ENCODE data around the gene TIMMDC1. TPM values are rescaled to one million over a fixed set of nuclear protein-coding genes. Genes with fewer than 3 reads are reported as not detected.

The TIMMDC1 gene
- total RNA-seq, 1 experiment from 2014 or later: 74.0 TPM

DNA sequence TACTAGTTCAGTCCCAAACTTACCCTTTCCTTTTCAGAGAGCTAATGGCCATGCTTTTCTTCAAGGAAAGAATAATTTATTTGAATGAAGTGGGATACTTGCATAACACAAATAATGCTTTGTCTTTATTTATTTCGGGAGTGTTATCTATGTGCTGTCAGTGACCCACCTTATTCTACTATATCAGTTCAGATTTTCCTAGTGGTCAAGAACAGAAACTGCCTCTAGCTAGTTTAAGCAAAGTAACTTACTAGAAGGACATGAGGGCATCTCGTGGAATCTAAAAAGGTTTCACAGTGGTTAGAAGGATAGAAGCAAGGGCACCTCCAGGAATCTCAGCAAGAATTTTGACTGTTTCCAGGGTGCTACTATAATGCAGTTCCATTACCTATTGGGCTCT, 3.8 kb upstream of the TIMMDC1 start:
- Histone ChIP-seq H3K9me3 (replicated peaks) (no peaks in the 10 kb centered on the region), H3K27ac (no peak overlapping the region), H3K36me3 (peaks cover 10% of the 10 kb centered on the region), H3K27me3 (no peaks in the 10 kb centered on the region), H3K4me3 (no peak overlapping the region), H3K4me1 (peaks cover 2% of the 10 kb centered on the region; the same call in 1 of the 2 replicates)
- no peak for DNase-seq

- peak; percentile 16 to 34 for DNase-seq
- no peaks in the 10 kb centered on the region for H3K9me3 ChIP-seq (replicated peaks)
- no peaks in the 10 kb centered on the region for H3K27me3 ChIP-seq
- peak overlapping the region; percentile 84 for H3K4me3 ChIP-seq
- H3K4me1 ChIP-seq: peaks cover 4% of the 10 kb centered on the region; the same call in 1 of the 2 replicates
- H3K27ac ChIP-seq: peak overlapping the region; percentile 74
- H3K36me3 ChIP-seq: no peaks in the 10 kb centered on the region
These were observed 544 bp upstream of the TIMMDC1 start for GRCh38 chr3:119497820-119498185.

- Histone ChIP-seq H3K36me3 (peaks cover 13% of the 10 kb centered on the region), H3K4me3 (no peak overlapping the region), H3K27ac (no peak overlapping the region)
These were observed 1.9 kb downstream of the TIMMDC1 start for GRCh38 chr3:119500265-119500664.

GRCh38 chr3:119500901-119501300, 2.6 kb downstream of the TIMMDC1 start:
- DNase-seq: no peak
- no peaks in the 10 kb centered on the region for H3K27me3 ChIP-seq
- H3K4me3 ChIP-seq: no peak overlapping the region
- H3K36me3 ChIP-seq: peaks cover 17% of the 10 kb centered on the region
- H3K27ac ChIP-seq: no peak overlapping the region
- H3K4me1 ChIP-seq: peaks cover 4% of the 10 kb centered on the region; the same call in 1 of the 2 replicates
- no peaks in the 10 kb centered on the region for H3K9me3 ChIP-seq (replicated peaks)

More at GRCh38 chr3:119500265-119500664, 1.9 kb downstream of the TIMMDC1 start:
- H3K4me1 ChIP-seq: peaks cover 4% of the 10 kb centered on the region; the same call in 1 of the 2 replicates
- H3K9me3 ChIP-seq (replicated peaks): no peaks in the 10 kb centered on the region
- no peaks in the 10 kb centered on the region for H3K27me3 ChIP-seq
- no peak for DNase-seq

DNA sequence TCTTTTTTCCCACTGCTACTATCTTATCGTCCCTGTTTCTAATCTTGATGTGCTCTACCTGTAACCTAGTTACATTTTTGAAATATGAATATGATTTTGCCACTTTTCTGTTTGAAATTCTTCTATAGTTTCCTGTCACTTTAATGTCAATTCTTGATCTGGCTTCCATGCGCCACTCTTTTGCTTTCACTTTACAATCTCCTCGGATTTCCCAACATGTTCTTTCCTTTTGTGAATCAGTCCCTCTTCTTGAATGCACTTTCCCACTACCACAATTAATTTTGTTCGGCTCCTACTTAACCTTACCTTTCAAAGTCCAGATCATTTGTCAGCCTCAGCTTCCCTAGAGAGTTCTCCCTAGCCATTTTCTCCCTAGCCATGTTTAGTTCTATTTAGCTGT, 8.3 kb downstream of the TIMMDC1 start:
- no peak overlapping the region for H3K27ac ChIP-seq
- DNase-seq: no peak
- H3K4me3 ChIP-seq: no peak overlapping the region
- H3K36me3 ChIP-seq: peaks cover 48% of the 10 kb centered on the region
- H3K9me3 ChIP-seq (replicated peaks): no peaks in the 10 kb centered on the region
- no peaks in the 10 kb centered on the region for H3K4me1 ChIP-seq
- no peaks in the 10 kb centered on the region for H3K27me3 ChIP-seq

DNA sequence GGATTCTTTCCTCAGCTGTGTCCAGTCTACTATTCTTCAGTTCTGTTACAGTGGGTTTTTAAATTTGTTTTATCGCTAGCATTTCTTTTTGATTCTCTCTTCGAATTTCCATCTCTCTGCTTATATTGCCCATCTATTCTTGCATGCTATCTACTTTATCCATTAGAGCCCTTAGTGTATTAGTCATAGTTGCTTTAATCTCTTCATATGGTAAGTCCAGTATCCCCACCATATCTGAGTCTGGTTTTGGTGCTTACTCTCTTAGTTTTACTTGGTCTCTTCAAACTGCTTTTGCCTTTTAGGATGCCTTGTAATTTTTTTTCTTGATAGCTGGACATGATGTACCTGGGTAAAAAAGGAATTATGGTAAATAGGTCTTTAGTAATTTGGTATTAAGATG, 9.1 kb downstream of the TIMMDC1 start:
- H3K27ac ChIP-seq: no peak overlapping the region
- H3K4me3 ChIP-seq: no peak overlapping the region
- no peak for DNase-seq
- no peaks in the 10 kb centered on the region for H3K27me3 ChIP-seq
- no peaks in the 10 kb centered on the region for H3K4me1 ChIP-seq
- H3K36me3 ChIP-seq: peaks cover 51% of the 10 kb centered on the region
- H3K9me3 ChIP-seq (replicated peaks): no peaks in the 10 kb centered on the region

- H3K4me3 ChIP-seq: no peak overlapping the region
- no peaks in the 10 kb centered on the region for H3K4me1 ChIP-seq
- peaks cover 51% of the 10 kb centered on the region for H3K36me3 ChIP-seq
- no peak for DNase-seq
- H3K27me3 ChIP-seq: no peaks in the 10 kb centered on the region
- H3K9me3 ChIP-seq (replicated peaks): no peaks in the 10 kb centered on the region
- no peak overlapping the region for H3K27ac ChIP-seq
These were observed 10.0 kb downstream of the TIMMDC1 start for GRCh38 chr3:119508172-119508845.

- DNase-seq: no peak
- H3K4me3 ChIP-seq: no peak overlapping the region
- H3K36me3 ChIP-seq: peaks cover 57% of the 10 kb centered on the region
- no peaks in the 10 kb centered on the region for H3K27me3 ChIP-seq
- no peak overlapping the region for H3K27ac ChIP-seq
- H3K4me1 ChIP-seq: no peaks in the 10 kb centered on the region
- no peaks in the 10 kb centered on the region; the same call in 1 of the 2 replicates for H3K9me3 ChIP-seq (replicated peaks)
These were observed 12.3 kb downstream of the TIMMDC1 start for GRCh38 chr3:119510690-119511089.

DNA sequence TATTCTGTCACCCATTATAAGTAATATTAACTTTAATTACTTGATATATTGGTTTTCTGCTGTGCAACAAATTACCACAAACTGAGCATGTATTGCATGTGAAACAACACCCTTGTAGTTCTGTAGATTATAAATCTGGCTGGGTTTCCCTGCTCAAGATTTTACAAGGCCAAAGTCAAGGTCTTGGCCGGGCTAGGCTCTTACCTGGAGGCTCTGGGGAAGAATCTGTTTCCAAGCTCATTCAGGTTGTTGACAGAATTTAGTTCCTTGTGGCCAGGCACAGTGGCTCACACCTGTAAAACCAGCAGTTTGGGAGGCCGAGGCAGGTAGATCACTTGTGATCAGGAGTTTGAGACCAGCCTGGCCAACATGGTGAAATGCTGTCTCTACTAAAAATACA, 16.3 kb downstream of the TIMMDC1 start:
- H3K4me1 ChIP-seq: no peaks in the 10 kb centered on the region
- H3K27ac ChIP-seq: no peak overlapping the region
- no peaks in the 10 kb centered on the region for H3K27me3 ChIP-seq
- DNase-seq: no peak
- no peak overlapping the region for H3K4me3 ChIP-seq
- peaks cover 59% of the 10 kb centered on the region for H3K36me3 ChIP-seq
- H3K9me3 ChIP-seq (replicated peaks): no peaks in the 10 kb centered on the region; the same call in 1 of the 2 replicates

DNA sequence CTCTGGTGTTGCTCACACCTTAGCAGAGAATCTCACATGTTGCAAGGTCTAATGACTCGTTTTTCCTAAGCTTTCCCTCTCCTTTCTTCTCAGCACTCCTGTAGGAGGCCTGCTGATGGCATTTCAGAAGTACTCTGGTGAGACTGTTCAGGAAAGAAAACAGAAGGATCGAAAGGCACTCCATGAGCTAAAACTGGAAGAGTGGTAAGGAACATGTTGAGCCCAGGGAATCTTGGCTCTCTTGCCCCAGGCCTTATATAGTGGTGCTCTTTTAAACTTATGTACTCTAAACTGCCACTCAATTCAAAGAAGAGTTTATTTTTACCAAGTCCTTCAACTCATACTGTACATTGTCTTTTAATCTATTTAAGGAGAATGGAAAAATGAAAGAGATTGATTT, 18.8 kb downstream of the TIMMDC1 start:
- no peaks in the 10 kb centered on the region for H3K27me3 ChIP-seq
- peaks cover 68% of the 10 kb centered on the region for H3K36me3 ChIP-seq
- no peaks in the 10 kb centered on the region; the same call in 1 of the 2 replicates for H3K9me3 ChIP-seq (replicated peaks)
- no peak overlapping the region for H3K27ac ChIP-seq
- no peak overlapping the region for H3K4me3 ChIP-seq
- H3K4me1 ChIP-seq: no peaks in the 10 kb centered on the region
- DNase-seq: no peak

DNA sequence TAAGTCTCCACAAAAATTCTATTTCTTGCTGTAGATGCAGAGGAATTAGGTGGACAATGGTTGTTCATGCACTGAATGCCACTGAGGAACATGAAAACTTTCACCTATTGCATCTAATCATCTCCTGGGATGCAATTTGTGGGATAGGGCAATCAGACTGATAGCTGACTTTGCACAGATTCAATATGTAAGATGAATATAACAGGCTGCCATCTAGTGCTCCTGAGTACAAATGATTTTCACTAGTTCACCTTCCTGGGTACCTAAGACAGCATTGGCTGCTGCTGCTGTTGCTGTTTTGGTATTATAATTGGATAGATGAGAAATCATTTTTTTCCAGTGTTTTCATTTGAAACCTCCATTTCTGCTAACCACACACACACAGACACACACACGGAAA, 19.7 kb downstream of the TIMMDC1 start:
- Histone ChIP-seq H3K4me3 (no peak overlapping the region), H3K27ac (no peak overlapping the region), H3K36me3 (peaks cover 68% of the 10 kb centered on the region), H3K27me3 (no peaks in the 10 kb centered on the region), H3K4me1 (no peaks in the 10 kb centered on the region), H3K9me3 (replicated peaks) (no peaks in the 10 kb centered on the region; the same call in 1 of the 2 replicates)
- DNase-seq: no peak

DNA sequence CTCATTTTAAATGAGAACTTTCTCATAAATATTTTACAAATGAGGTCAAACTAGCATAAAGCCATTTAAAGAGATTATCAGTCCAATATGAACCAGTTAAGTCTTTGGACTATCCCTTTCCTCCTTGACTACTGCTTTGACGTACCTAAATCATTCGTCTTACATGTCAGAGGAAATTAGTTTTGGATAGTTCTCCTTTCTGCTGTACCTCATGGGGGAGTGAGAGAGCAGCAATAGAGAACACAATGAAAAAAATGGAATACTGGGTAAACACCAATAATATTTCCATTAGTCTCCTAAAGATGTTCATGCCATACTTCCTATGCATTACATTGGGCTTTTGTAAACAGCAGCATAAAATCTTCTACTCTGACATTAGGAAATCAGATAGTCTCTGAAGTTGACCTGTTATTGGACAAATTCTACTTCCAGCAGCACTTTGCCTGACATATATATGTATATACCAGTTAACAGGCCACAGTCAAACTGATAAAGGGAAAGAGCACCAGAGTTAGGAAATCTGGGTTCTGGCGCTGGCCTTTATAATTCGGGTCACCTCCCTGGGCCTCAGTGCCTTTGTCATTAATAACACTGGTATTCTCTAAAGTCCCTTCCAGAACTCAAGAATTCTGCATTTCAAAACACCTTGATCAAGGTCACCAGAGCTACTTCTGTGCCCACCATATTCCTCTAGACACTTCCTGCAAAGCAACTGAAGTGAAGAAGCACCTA, 26.8 kb downstream of the TIMMDC1 start:
- H3K36me3 ChIP-seq: peaks cover 16% of the 10 kb centered on the region
- peak in 1 of 2 experiments; percentile 9 for DNase-seq
- H3K27ac ChIP-seq: no peak overlapping the region
- H3K9me3 ChIP-seq (replicated peaks): no peaks in the 10 kb centered on the region; the same call in 1 of the 2 replicates
- no peaks in the 10 kb centered on the region for H3K4me1 ChIP-seq
- no peaks in the 10 kb centered on the region for H3K27me3 ChIP-seq
- no peak overlapping the region for H3K4me3 ChIP-seq

DNA sequence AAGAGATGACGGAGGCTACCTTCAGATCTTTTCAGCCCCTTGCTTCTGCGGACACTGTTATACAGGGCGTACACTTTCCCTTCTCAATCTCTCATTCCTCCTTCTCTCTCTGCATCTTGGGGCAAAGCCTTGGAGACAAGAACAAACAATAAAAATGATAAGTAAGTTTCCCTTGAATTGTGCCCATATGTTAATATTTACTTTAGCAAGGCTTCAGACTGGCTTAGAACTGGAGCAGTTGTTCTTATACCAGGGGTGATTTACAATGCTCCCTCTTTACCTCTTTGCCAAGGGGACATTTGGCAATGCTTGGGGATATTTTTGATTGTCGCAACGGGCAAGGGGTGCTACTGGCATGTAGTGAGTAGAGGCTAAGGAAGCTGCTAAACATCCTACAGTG, 29.4 kb downstream of the TIMMDC1 start:
- Histone ChIP-seq H3K27ac (no peak overlapping the region), H3K27me3 (no peaks in the 10 kb centered on the region), H3K36me3 (peaks cover 5% of the 10 kb centered on the region), H3K9me3 (replicated peaks) (no peaks in the 10 kb centered on the region), H3K4me1 (no peaks in the 10 kb centered on the region), H3K4me3 (no peak overlapping the region)
- DNase-seq: no peak

DNA sequence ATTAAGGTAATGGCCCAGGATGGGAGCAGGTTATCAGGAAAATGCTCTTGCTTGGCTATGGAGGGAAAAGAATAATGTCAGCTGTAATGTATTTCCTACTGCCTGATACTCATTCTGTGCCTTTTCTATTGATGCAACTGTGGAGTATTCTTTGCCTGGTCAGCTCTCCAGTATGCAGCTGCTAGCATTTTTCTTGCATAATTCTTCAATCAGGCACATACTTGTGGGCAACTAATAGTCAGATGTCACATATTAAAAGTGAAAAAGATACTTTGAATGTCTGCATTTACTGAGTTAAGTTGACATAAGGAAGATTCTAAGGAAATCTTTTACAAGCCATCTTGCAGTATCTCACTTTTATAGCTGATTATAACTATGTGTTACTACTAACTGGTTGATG, 31.5 kb downstream of the TIMMDC1 start:
- no peaks in the 10 kb centered on the region for H3K9me3 ChIP-seq (replicated peaks)
- no peak for DNase-seq
- H3K27me3 ChIP-seq: no peaks in the 10 kb centered on the region
- no peaks in the 10 kb centered on the region for H3K4me1 ChIP-seq
- no peaks in the 10 kb centered on the region; the same call in 1 of the 2 replicates for H3K36me3 ChIP-seq
- H3K4me3 ChIP-seq: no peak overlapping the region
- no peak overlapping the region for H3K27ac ChIP-seq

DNA sequence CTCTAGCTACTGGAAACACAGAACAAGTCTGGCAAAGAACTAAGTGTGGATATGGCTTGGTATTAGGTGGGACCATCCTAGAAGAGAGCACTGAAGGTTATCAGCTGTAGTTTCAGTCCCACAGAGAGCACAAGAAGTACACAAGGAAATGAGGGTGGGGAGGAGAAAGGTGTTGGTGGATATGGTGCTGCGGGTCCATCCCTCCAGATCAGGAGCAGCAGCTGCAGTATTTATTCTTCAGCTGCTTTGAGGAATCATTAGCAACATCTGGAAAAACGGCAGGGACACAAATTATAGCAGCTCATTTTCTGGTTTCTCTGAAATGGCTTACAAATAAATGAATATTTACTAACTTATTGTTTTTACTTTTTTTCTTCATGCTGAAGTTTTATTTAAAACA, 32.1 kb downstream of the TIMMDC1 start:
- no peak for DNase-seq
- no peak overlapping the region for H3K27ac ChIP-seq
- no peaks in the 10 kb centered on the region for H3K9me3 ChIP-seq (replicated peaks)
- no peaks in the 10 kb centered on the region for H3K4me1 ChIP-seq
- H3K4me3 ChIP-seq: no peak overlapping the region
- H3K36me3 ChIP-seq: no peaks in the 10 kb centered on the region
- H3K27me3 ChIP-seq: no peaks in the 10 kb centered on the region

Measured in SJCRH30 (cell line).